H9 (cell line): Measurements from ENCODE around the gene APOBEC3A. TPM values are rescaled to one million over a fixed set of nuclear protein-coding genes. Genes with fewer than 3 reads are reported as not detected.
"Not testable (repeated sequence)": the region's sequence is repeated elsewhere in the genome, so short reads cannot be mapped to it uniquely, and the experiment has no call there.

Experiments
- DNase-seq: peaks from one replicate; pipeline ENCODE4 v3.0.0-alpha.2; 2017
- H2AFZ ChIP-seq: one replicate; pipeline ENCODE4 v1.6.1; 2013; ENCODE audit warnings: mild to moderate bottlenecking, low read length, control low read depth, moderate library complexity
- H2AK5ac ChIP-seq: 2 replicates; pipeline ENCODE4 v1.6.1; 2013; ENCODE audit warnings: low read length, control low read depth, mixed read lengths; ENCODE audit not compliant: insufficient read length
- H2BK120ac ChIP-seq: one replicate; pipeline ENCODE4 v1.6.1; 2013; ENCODE audit warnings: low read depth, mild to moderate bottlenecking, low read length, control low read depth, inconsistent platforms; ENCODE audit not compliant: poor library complexity, severe bottlenecking
- H2BK12ac ChIP-seq: 2 replicates; pipeline ENCODE4 v1.6.1; 2013; ENCODE audit warnings: low read length, control low read depth, mixed read lengths, low read depth; ENCODE audit not compliant: insufficient read length
- H2BK15ac ChIP-seq: 2 replicates; pipeline ENCODE4 v1.6.1; 2013; ENCODE audit warnings: low read depth, low read length, control low read depth
- H2BK20ac ChIP-seq: one replicate; pipeline ENCODE4 v1.6.1; 2013; ENCODE audit warnings: low read depth, mild to moderate bottlenecking, low read length, control low read depth, inconsistent platforms; ENCODE audit not compliant: poor library complexity, severe bottlenecking
- H2BK5ac ChIP-seq: 2 replicates; pipeline ENCODE4 v1.6.1; 2013; ENCODE audit warnings: low read length, control low read depth, mixed read lengths; ENCODE audit not compliant: insufficient read length
- H3K14ac ChIP-seq: 2 replicates; pipeline ENCODE4 v1.6.1; 2013; ENCODE audit warnings: low read length, control low read depth; ENCODE audit not compliant: insufficient read depth
- H3K18ac ChIP-seq: 2 replicates; pipeline ENCODE4 v1.6.1; 2013; ENCODE audit warnings: low read depth, mild to moderate bottlenecking, mixed read lengths, low read length, control low read depth; ENCODE audit not compliant: insufficient read length
- H3K23ac ChIP-seq: 2 replicates; pipeline ENCODE4 v1.6.1; 2013; ENCODE audit warnings: low read length, control low read depth, mixed read lengths, low read depth; ENCODE audit not compliant: insufficient read length
- H3K23me2 ChIP-seq: 2 replicates; pipeline ENCODE4 v1.6.1; 2013; ENCODE audit warnings: low read depth, mild to moderate bottlenecking, mixed read lengths, low read length, control low read depth; ENCODE audit not compliant: insufficient read length, poor library complexity, severe bottlenecking
- H3K27ac ChIP-seq: 2 replicates; pipeline ENCODE4 v1.5.1; 2013; ENCODE audit warnings: low read length, control low read depth, mixed read lengths, low read depth; ENCODE audit not compliant: insufficient read length
- H3K27me3 ChIP-seq: 2 replicates; pipeline ENCODE4 v1.6.1; 2013; ENCODE audit warnings: low read length, control low read depth, inconsistent platforms; ENCODE audit not compliant: insufficient read depth
- H3K4ac ChIP-seq: 2 replicates; pipeline ENCODE4 v1.6.1; 2013; ENCODE audit warnings: low read depth, mild to moderate bottlenecking, control low read depth, inconsistent platforms, low read length, moderate library complexity
- H3K4me1 ChIP-seq: 2 replicates; pipeline ENCODE4 v1.6.1; 2013; ENCODE audit warnings: low read length, control low read depth, inconsistent platforms; ENCODE audit not compliant: insufficient read depth
- H3K4me2 ChIP-seq: 2 replicates; pipeline ENCODE4 v1.6.1; 2013; ENCODE audit warnings: low read length, control low read depth, mixed read lengths; ENCODE audit not compliant: insufficient read length, insufficient read depth
- H3K56ac ChIP-seq: 2 replicates; pipeline ENCODE4 v1.6.1; 2013; ENCODE audit warnings: low read depth, mild to moderate bottlenecking, mixed read lengths, low read length, control low read depth; ENCODE audit not compliant: insufficient read length
- H3K79me1 ChIP-seq: 2 replicates; pipeline ENCODE4 v1.6.1; 2013; ENCODE audit warnings: low read depth, mild to moderate bottlenecking, moderate library complexity, low read length, control low read depth, inconsistent platforms; ENCODE audit not compliant: insufficient read depth, poor library complexity, severe bottlenecking
- H3K79me2 ChIP-seq: 2 replicates; pipeline ENCODE4 v1.6.1; 2013; ENCODE audit warnings: low read length, control low read depth, inconsistent platforms; ENCODE audit not compliant: insufficient read depth
- H3K9ac ChIP-seq: 2 replicates; pipeline ENCODE4 v1.6.1; 2013; ENCODE audit warnings: low read length, control low read depth, mixed read lengths; ENCODE audit not compliant: insufficient read length; ENCODE audit errors: extremely low read depth
- H3K9me3 ChIP-seq: one replicate; pipeline ENCODE4 v1.6.1; 2013; ENCODE audit warnings: low read depth, low read length, inconsistent platforms; ENCODE audit not compliant: control insufficient read depth
- H3T11ph ChIP-seq: one replicate; pipeline ENCODE4 v1.6.1; 2013; ENCODE audit warnings: mild to moderate bottlenecking, low read length, control low read depth, inconsistent platforms
- H4K20me1 ChIP-seq: one replicate; pipeline ENCODE4 v1.6.1; 2013; ENCODE audit not compliant: control insufficient read depth, insufficient read length, insufficient read depth
- H4K5ac ChIP-seq: 2 replicates; pipeline ENCODE4 v1.6.1; 2013; ENCODE audit warnings: low read depth, mild to moderate bottlenecking, mixed read lengths, low read length, control low read depth; ENCODE audit not compliant: insufficient read length
- H4K8ac ChIP-seq: replicated peaks from 2 replicates; pipeline ENCODE4 v1.6.1; 2013; ENCODE audit warnings: low read length, control low read depth, mixed read lengths, low read depth; ENCODE audit not compliant: insufficient read length
- H4K91ac ChIP-seq: 2 replicates; pipeline ENCODE4 v1.6.1; 2013; ENCODE audit warnings: low read depth, mild to moderate bottlenecking, moderate library complexity, mixed read lengths, low read length, control low read depth; ENCODE audit not compliant: insufficient read length
- H3K27ac Mint-ChIP-seq, 3 experiments: 2 replicates in 2 of 3; 3 replicates in 1 of 3; pipeline ENCODE4 v1.8.0; 2020 to 2021; ENCODE audit warnings: mixed read lengths in 3 of 3, mild to moderate bottlenecking in 1 of 3, moderate library complexity in 1 of 3
- H3K27me3 Mint-ChIP-seq: 2 replicates; pipeline ENCODE4 v1.8.0; 2021; ENCODE audit warnings: low read depth, mild to moderate bottlenecking, moderate library complexity, mixed read lengths
- H3K36me3 Mint-ChIP-seq, 3 experiments: 2 replicates in 2 of 3; 3 replicates in 1 of 3; pipeline ENCODE4 v1.8.0; 2020 to 2021; ENCODE audit warnings: low read depth in 3 of 3, mixed read lengths in 3 of 3; ENCODE audit not compliant: insufficient read depth in 1 of 3
- H3K4me1 Mint-ChIP-seq, 2 experiments: 2 replicates each; pipeline ENCODE4 v1.8.0; 2020; ENCODE audit warnings: mixed read lengths in 2 of 2
- H3K4me3 Mint-ChIP-seq, 2 experiments: 2 replicates in 1 of 2; 3 replicates in 1 of 2; pipeline ENCODE4 v1.8.0; 2020 to 2021; ENCODE audit warnings: mild to moderate bottlenecking in 2 of 2, mixed read lengths in 2 of 2, moderate library complexity in 1 of 2
- H3K9me3 Mint-ChIP-seq, 2 experiments: 2 replicates in 1 of 2; 3 replicates in 1 of 2; pipeline ENCODE4 v1.8.0; 2020; ENCODE audit warnings: mild to moderate bottlenecking in 2 of 2, mixed read lengths in 2 of 2, moderate library complexity in 1 of 2
- CTCF ChIP-seq: fragments of 200-600 bp; sonication (generic); conservative IDR thresholded peaks from 3 replicates; pipeline ENCODE4 v1.8.0; 2021; ENCODE audit warnings: antibody characterized with exemption, mild to moderate bottlenecking
- WGBS: extraction: QIAGEN DNeasy Blood & Tissue Kit; methylation state at CpG from one replicate; pipeline ENCODE4 v1.1.7; 2013; ENCODE audit warnings: missing lambda C conversion rate, low lambda C conversion rate, mixed read lengths; ENCODE audit not compliant: insufficient read length; ENCODE audit errors: extremely low coverage; 5-methylcytosine and 5-hydroxymethylcytosine counted together
- total RNA-seq: library from RNA; stranded (reverse); gene quantifications from 2 replicates; pipeline ENCODE4 v1.2.1, GENCODE V29; 2021

APOBEC3A gene
- total RNA-seq, 1 experiment from 2014 or later, result not detected

GRCh38 chr22:38959590-38959989 is 2.2 kb downstream of the APOBEC3A start:
- no peak overlapping the region for H3T11ph ChIP-seq
- H2AFZ ChIP-seq, result no peak overlapping the region
- no peak overlapping the region for H4K8ac ChIP-seq
- H3K18ac ChIP-seq, result no peak overlapping the region
- DNase-seq, result no peak
- no peaks in the 10 kb centered on the region for H3K36me3 Mint-ChIP-seq
- no peak overlapping the region for H2BK20ac ChIP-seq
- H3K9ac ChIP-seq, result no peak overlapping the region
- no peak overlapping the region for H2BK120ac ChIP-seq
- no peak overlapping the region for H2AK5ac ChIP-seq
- H2BK12ac ChIP-seq, result no peak overlapping the region
- H3K23ac ChIP-seq, result no peak overlapping the region
- H3K4me1 Mint-ChIP-seq, result peaks cover 11 to 15% of the 10 kb centered on the region in 2 experiments
- no peaks in the 10 kb centered on the region for H3K9me3 ChIP-seq
- no peak for TF ChIP-seq CTCF
- H3K79me1 ChIP-seq, result no peaks in the 10 kb centered on the region
- no peaks in the 10 kb centered on the region for H3K23me2 ChIP-seq
- no peaks in the 10 kb centered on the region for H3K27me3 ChIP-seq
- WGBS, result no CpG with 5 or more reads among the region's 8 CpGs
- H3K4me3 Mint-ChIP-seq, result no peak overlapping the region
- no peak overlapping the region for H3K4me2 ChIP-seq
- H3K27ac Mint-ChIP-seq, result no peak overlapping the region
- H3K9me3 Mint-ChIP-seq, result no peaks in the 10 kb centered on the region
- H4K5ac ChIP-seq, result no peak overlapping the region
- no peak overlapping the region for H3K27ac ChIP-seq
- no peak overlapping the region for H4K91ac ChIP-seq
- no peaks in the 10 kb centered on the region; the same call in 1 of the 2 replicates for H3K4me1 ChIP-seq
- H2BK5ac ChIP-seq, result no peak overlapping the region
- H3K27me3 Mint-ChIP-seq, result peaks cover 22% of the 10 kb centered on the region
- no peak overlapping the region for H2BK15ac ChIP-seq
- no peak overlapping the region for H3K4ac ChIP-seq
- H4K20me1 ChIP-seq, result no peaks in the 10 kb centered on the region
- no peaks in the 10 kb centered on the region for H3K79me2 ChIP-seq
- H3K14ac ChIP-seq, result no peak overlapping the region
- H3K56ac ChIP-seq, result no peak overlapping the region

GRCh38 chr22:38960673-38961072 is 3.3 kb downstream of the APOBEC3A start:
- not testable (repeated sequence) for H3K9ac ChIP-seq, H2AFZ ChIP-seq, H3K18ac ChIP-seq, H3K4me1 ChIP-seq, DNase-seq, H2AK5ac ChIP-seq, H3K14ac ChIP-seq, H3K56ac ChIP-seq, H3K79me1 ChIP-seq, H2BK5ac ChIP-seq, H4K91ac ChIP-seq, H3K36me3 Mint-ChIP-seq, H2BK15ac ChIP-seq, H3K9me3 ChIP-seq, H4K20me1 ChIP-seq, H3K27me3 ChIP-seq, H2BK20ac ChIP-seq, H3K23me2 ChIP-seq, H4K5ac ChIP-seq, H3K4me2 ChIP-seq, H3K23ac ChIP-seq, H3T11ph ChIP-seq, H3K4ac ChIP-seq, H3K9me3 Mint-ChIP-seq, H3K79me2 ChIP-seq, H4K8ac ChIP-seq, H2BK12ac ChIP-seq, H3K27ac ChIP-seq, H2BK120ac ChIP-seq, H3K27ac Mint-ChIP-seq, H3K4me3 Mint-ChIP-seq
- Mint-ChIP-seq H3K27me3 (peaks cover 20% of the 10 kb centered on the region), H3K4me1 (peaks cover 12 to 16% of the 10 kb centered on the region in 2 experiments)
- WGBS, result no CpG with 5 or more reads among the region's 4 CpGs
